HCT116 (cell line): ENCODE data around the gene MAN2C1. TPM values are rescaled to one million over a fixed set of nuclear protein-coding genes. Genes with fewer than 3 reads are reported as not detected.

Experiments used
- ATAC-seq: fragments of 200-7000 bp; cut with Tn5 transposase; 2 replicates; pipeline ENCODE4 v1.9.1; 2020; ENCODE audit warnings: mild to moderate bottlenecking, moderate library complexity
- BruUV-seq: library from RNA; stranded (reverse); fragments of 400-500 nt; replicated peaks from 2 replicates; lab custom pipeline; 2021; lab: Mats Ljungman, UMichigan
- CTCF ChIA-PET: fragments of 300-600 bp; sonication (Branson Sonifier 250); formaldehyde crosslinking; loops from one replicate; lab custom pipeline; 2021; ENCODE audit warnings: antibody characterized with exemption; lab: Charles Lee
- POLR2A ChIA-PET: fragments of 300-600, 350-600 bp; sonication (Branson Sonifier 250); formaldehyde crosslinking; loops from one replicate; lab custom pipeline; 2021; ENCODE audit warnings: antibody characterized with exemption; lab: Charles Lee
- RAD21 ChIA-PET, 2 experiments: fragments of 300-600 bp; sonication (Branson Sonifier 250); formaldehyde crosslinking; loops; one replicate each; lab custom pipeline; 2023; ENCODE audit warnings: low total read pairs in 2 of 2; ENCODE audit not compliant: uncharacterized antibody in 2 of 2, unreplicated experiment in 2 of 2, low non-redundant PET in 1 of 2; lab: Charles Lee
- DNase-seq: peaks from one replicate; pipeline ENCODE4 v3.0.0-alpha.2; 2010; ENCODE audit warnings: low read depth, low spot score
- H2AFZ ChIP-seq: fragments of 200-600 bp; shearing (Covaris generic), sonication (generic); 2 replicates; pipeline ENCODE4 v1.6.1; 2017; ENCODE audit warnings: low read depth, mixed run types, mixed read lengths, antibody characterized with exemption, low read length; ENCODE audit not compliant: poor library complexity, severe bottlenecking
- H3K27ac ChIP-seq: 2 replicates; pipeline ENCODE4 v1.5.1; 2012; ENCODE audit warnings: low read depth, low read length
- H3K27me3 ChIP-seq: fragments of 200-600 bp; sonication (generic); 2 replicates; pipeline ENCODE4 v1.6.1; 2016; ENCODE audit warnings: mixed run types, low read length, mixed read lengths; ENCODE audit not compliant: insufficient read depth
- H3K36me3 ChIP-seq, 2 experiments: fragments of 200-500 bp in 1 of 2; fragments of 200-600 bp in 1 of 2; sonication (Bioruptor generic) in 1 of 2; sonication (generic) in 1 of 2; 2 replicates each; pipeline versions ENCODE4 v1.5.1 to v1.6.1; 2014 to 2016; ENCODE audit warnings: low read length in 2 of 2, inconsistent platforms in 1 of 2, mixed read lengths in 1 of 2, mixed run types in 1 of 2; ENCODE audit not compliant: insufficient read depth in 2 of 2, control insufficient read depth in 1 of 2
- H3K4me1 ChIP-seq, 2 experiments: fragments of 200-600 bp in 1 of 2; sonication (generic) in 1 of 2; 2 replicates each; pipeline versions ENCODE4 v1.5.1 to v1.6.1; 2012 to 2017; ENCODE audit warnings: low read length in 2 of 2, inconsistent platforms in 1 of 2, mild to moderate bottlenecking in 1 of 2, mixed read lengths in 1 of 2, mixed run types in 1 of 2, moderate library complexity in 1 of 2; ENCODE audit not compliant: insufficient read depth in 2 of 2, control insufficient read depth in 1 of 2
- H3K4me2 ChIP-seq: fragments of 200-600 bp; sonication (generic); 2 replicates; pipeline ENCODE4 v1.6.1; 2017; ENCODE audit warnings: mixed run types, low read length, mixed read lengths
- H3K4me3 ChIP-seq, 2 experiments: fragments of 200-600 bp in 1 of 2; sonication (generic) in 1 of 2; replicated peaks in 1 of 2; 2 replicates each; pipeline ENCODE4 v1.5.1; 2011 to 2016; ENCODE audit warnings: low read length in 2 of 2, control low read depth in 1 of 2, low read depth in 1 of 2, mild to moderate bottlenecking in 1 of 2, mixed read lengths in 1 of 2, mixed run types in 1 of 2
- H3K79me2 ChIP-seq: fragments of 200-600 bp; sonication (generic); 2 replicates; pipeline ENCODE4 v1.6.1; 2017; ENCODE audit warnings: mild to moderate bottlenecking, mixed run types, low read length, moderate library complexity, mixed read lengths; ENCODE audit not compliant: insufficient read depth
- H3K9ac ChIP-seq: fragments of 200-600 bp; sonication (generic); 2 replicates; pipeline ENCODE4 v1.6.1; 2016; ENCODE audit warnings: low read length, mixed read lengths
- H3K9me2 ChIP-seq: fragments of 200-600 bp; sonication (generic), shearing (Covaris generic); 2 replicates; pipeline ENCODE4 v1.6.1; 2017; ENCODE audit warnings: mixed run types, mild to moderate bottlenecking, moderate library complexity; ENCODE audit not compliant: insufficient read depth
- H3K9me3 ChIP-seq, 2 experiments: fragments of 200-500 bp in 1 of 2; fragments of 200-600 bp in 1 of 2; sonication (Bioruptor generic) in 1 of 2; sonication (generic) in 1 of 2; 2 replicates each; pipeline ENCODE4 v1.6.1; 2014 to 2017; ENCODE audit warnings: low read length in 2 of 2, mixed read lengths in 2 of 2, inconsistent platforms in 1 of 2, low read depth in 1 of 2, mild to moderate bottlenecking in 1 of 2, mixed run types in 1 of 2, moderate library complexity in 1 of 2; ENCODE audit not compliant: control insufficient read depth in 1 of 2, insufficient read depth in 1 of 2
- H4K20me1 ChIP-seq: fragments of 200-600 bp; sonication (generic), shearing (Covaris generic); 2 replicates; pipeline ENCODE4 v1.6.1; 2017; ENCODE audit warnings: mixed run types, mild to moderate bottlenecking, moderate library complexity; ENCODE audit not compliant: insufficient read depth
- CBX3 ChIP-seq: IDR thresholded peaks from 2 replicates; pipeline ENCODE4 v1.6.1; 2012; ENCODE audit warnings: low read depth
- CEBPB ChIP-seq: IDR thresholded peaks from 2 replicates; pipeline ENCODE4 v1.6.1; 2012; ENCODE audit warnings: low read depth
- EGR1 ChIP-seq: IDR thresholded peaks from 2 replicates; pipeline ENCODE4 v1.6.1; 2012; ENCODE audit warnings: low read depth
- EZH2 ChIP-seq: fragments of 200-600 bp; sonication (generic); IDR thresholded peaks from 2 replicates; pipeline ENCODE4 v1.6.1; 2017; ENCODE audit warnings: antibody characterized with exemption, mixed run types
- EZH2phosphoT487 ChIP-seq: fragments of 200-600 bp; IDR thresholded peaks from 2 replicates; pipeline ENCODE4 v1.6.1; 2018; ENCODE audit warnings: antibody characterized with exemption, borderline replicate concordance
- FOSL1 ChIP-seq: IDR thresholded peaks from 2 replicates; pipeline ENCODE4 v1.6.1; 2012; ENCODE audit warnings: low read depth
- JUND ChIP-seq: IDR thresholded peaks from 2 replicates; pipeline ENCODE4 v1.6.1; 2012
- MAX ChIP-seq: IDR thresholded peaks from 2 replicates; pipeline ENCODE4 v1.6.1; 2012
- POLR2A ChIP-seq: IDR thresholded peaks from 2 replicates; pipeline ENCODE4 v1.7.0; 2011; ENCODE audit warnings: borderline replicate concordance; ENCODE audit not compliant: insufficient read depth, insufficient read length; ENCODE audit errors: extremely low read depth
- POLR2AphosphoS5 ChIP-seq: IDR thresholded peaks from 2 replicates; pipeline ENCODE4 v1.6.1; 2011; ENCODE audit warnings: mild to moderate bottlenecking, low read depth, low read length, moderate library complexity
- RAD21 ChIP-seq: IDR thresholded peaks from 2 replicates; pipeline ENCODE4 v1.6.1; 2012; ENCODE audit warnings: low read depth, mild to moderate bottlenecking
- REST ChIP-seq: IDR thresholded peaks from 2 replicates; pipeline ENCODE4 v1.6.1; 2012; ENCODE audit warnings: low read depth
- SIN3A ChIP-seq: IDR thresholded peaks from 2 replicates; pipeline ENCODE4 v1.6.1; 2012; ENCODE audit warnings: low read depth
- SRF ChIP-seq: IDR thresholded peaks from 2 replicates; pipeline ENCODE4 v1.6.1; 2012; ENCODE audit warnings: low read depth
- TCF7L2 ChIP-seq: IDR thresholded peaks from 2 replicates; pipeline ENCODE4 v1.7.0; 2011; ENCODE audit warnings: borderline replicate concordance, inconsistent platforms; ENCODE audit not compliant: insufficient read depth, insufficient read length; ENCODE audit errors: extremely low read depth
- YY1 ChIP-seq: IDR thresholded peaks from 2 replicates; pipeline ENCODE4 v1.6.1; 2011; ENCODE audit warnings: low read length, low read depth, moderate library complexity, mild to moderate bottlenecking; ENCODE audit not compliant: insufficient replicate concordance; ENCODE audit errors: extremely low read depth
- ZBTB33 ChIP-seq: IDR thresholded peaks from 2 replicates; pipeline ENCODE4 v1.6.1; 2011; ENCODE audit warnings: mild to moderate bottlenecking, low read length, moderate library complexity; ENCODE audit not compliant: insufficient replicate concordance; ENCODE audit errors: extremely low read depth
- ZNF274 ChIP-seq: fragments of 200-500 bp; sonication (Bioruptor generic); IDR thresholded peaks from 2 replicates; pipeline ENCODE4 v1.6.1; 2014; ENCODE audit warnings: mild to moderate bottlenecking, low read depth, low read length, inconsistent platforms
- intact Hi-C: fragments of 100-400 bp; cut with micrococcal nuclease; formaldehyde crosslinking; loops from 2 replicates; pipeline ENCODE4 v1.10.0; 2022
- total RNA-seq: library from RNA; stranded (reverse); gene quantifications from one replicate; pipeline ENCODE4 v1.2.1, GENCODE V29; 2021; ENCODE audit not compliant: unreplicated experiment
- TF ChIP-seq, protein P1 (sequence below): IDR thresholded peaks from 2 replicates; pipeline ENCODE4 v1.6.1; 2012
- TF ChIP-seq, protein P2 (sequence below), 3 experiments: fragments of 200-600 bp in 1 of 3; sonication (generic) in 1 of 3; IDR thresholded peaks in 2 of 3; conservative IDR thresholded peaks in 1 of 3; 2 replicates each; pipeline ENCODE4 v1.5.1; 2012 to 2017; ENCODE audit warnings: low read depth in 2 of 3, low read length in 2 of 3, antibody characterized with exemption in 1 of 3, borderline replicate concordance in 1 of 3, control low read depth in 1 of 3, mild to moderate bottlenecking in 1 of 3, mixed read lengths in 1 of 3, mixed run types in 1 of 3, moderate library complexity in 1 of 3; ENCODE audit not compliant: insufficient read depth in 1 of 3

MAN2C1 gene
- total RNA-seq, 1 experiment from 2014 or later, result 118 TPM

DNA sequence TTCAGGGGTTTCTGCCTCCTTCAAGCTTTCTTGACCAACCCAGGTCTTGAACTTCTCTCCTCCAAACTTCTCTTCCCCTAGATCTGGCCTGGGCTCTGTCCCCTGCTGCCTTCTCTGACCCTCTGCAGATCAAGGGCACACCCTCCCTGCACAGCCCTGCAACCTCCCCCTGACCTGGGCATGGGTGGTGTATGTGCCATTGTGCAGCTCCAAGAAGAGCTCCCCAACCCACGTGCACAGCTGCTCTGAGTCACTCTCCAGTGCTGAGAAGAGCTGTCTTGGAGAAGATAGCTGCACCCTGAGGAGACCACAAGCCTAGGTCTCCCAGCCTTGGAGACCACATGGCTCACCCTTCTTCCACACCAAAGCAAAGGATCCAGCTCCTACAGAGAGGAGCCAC, 8.0 kb downstream of the MAN2C1 start:
- TF ChIP-seq ZNF274 (no peak), TCF7L2 (no peak), RAD21 (no peak), POLR2AphosphoS5 (no peak), EGR1 (no peak), JUND (no peak), SRF (no peak), CEBPB (no peak), CBX3 (no peak), EZH2phosphoT487 (no peak), YY1 (no peak), POLR2A (no peak), FOSL1 (no peak), MAX (no peak), ZBTB33 (no peak), EZH2 (no peak), SIN3A (no peak), REST (no peak)
- TF ChIP-seq, protein P1, sequence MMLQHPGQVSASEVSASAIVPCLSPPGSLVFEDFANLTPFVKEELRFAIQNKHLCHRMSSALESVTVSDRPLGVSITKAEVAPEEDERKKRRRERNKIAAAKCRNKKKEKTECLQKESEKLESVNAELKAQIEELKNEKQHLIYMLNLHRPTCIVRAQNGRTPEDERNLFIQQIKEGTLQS, result no peak
- TF ChIP-seq, protein P2, sequence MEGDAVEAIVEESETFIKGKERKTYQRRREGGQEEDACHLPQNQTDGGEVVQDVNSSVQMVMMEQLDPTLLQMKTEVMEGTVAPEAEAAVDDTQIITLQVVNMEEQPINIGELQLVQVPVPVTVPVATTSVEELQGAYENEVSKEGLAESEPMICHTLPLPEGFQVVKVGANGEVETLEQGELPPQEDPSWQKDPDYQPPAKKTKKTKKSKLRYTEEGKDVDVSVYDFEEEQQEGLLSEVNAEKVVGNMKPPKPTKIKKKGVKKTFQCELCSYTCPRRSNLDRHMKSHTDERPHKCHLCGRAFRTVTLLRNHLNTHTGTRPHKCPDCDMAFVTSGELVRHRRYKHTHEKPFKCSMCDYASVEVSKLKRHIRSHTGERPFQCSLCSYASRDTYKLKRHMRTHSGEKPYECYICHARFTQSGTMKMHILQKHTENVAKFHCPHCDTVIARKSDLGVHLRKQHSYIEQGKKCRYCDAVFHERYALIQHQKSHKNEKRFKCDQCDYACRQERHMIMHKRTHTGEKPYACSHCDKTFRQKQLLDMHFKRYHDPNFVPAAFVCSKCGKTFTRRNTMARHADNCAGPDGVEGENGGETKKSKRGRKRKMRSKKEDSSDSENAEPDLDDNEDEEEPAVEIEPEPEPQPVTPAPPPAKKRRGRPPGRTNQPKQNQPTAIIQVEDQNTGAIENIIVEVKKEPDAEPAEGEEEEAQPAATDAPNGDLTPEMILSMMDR (IDR thresholded peaks at IDR 0.05 in 2 of 3, conservative IDR thresholded peaks at IDR 0.05 in 1 of 3; ENCODE audit: borderline replicate concordance in 1 of 3, insufficient read depth in 1 of 3, low read depth in 2 of 3, low read length in 2 of 3), result no peak
- Histone ChIP-seq H3K79me2 (no peaks in the 10 kb centered on the region), H3K9me2 (no peaks in the 10 kb centered on the region), H3K27ac (no peak overlapping the region), H3K4me3 (no peak overlapping the region), H3K9ac (no peak overlapping the region), H3K4me1 (no peaks in the 10 kb centered on the region), H3K4me2 (no peak overlapping the region), H4K20me1 (no peaks in the 10 kb centered on the region), H2AFZ (no peak overlapping the region), H3K27me3 (no peaks in the 10 kb centered on the region), H3K9me3 (no peaks in the 10 kb centered on the region), H3K36me3 (peaks cover 2 to 8% of the 10 kb centered on the region in 2 experiments; a peak in 3 of 4 replicates)
- POLR2A ChIA-PET, result no interaction called here
- CTCF ChIA-PET, result no interaction called here
- no peak for ATAC-seq
- RAD21 ChIA-PET, result no interaction called here
- DNase-seq, result no peak
- BruUV-seq, result no TSS peak
- intact Hi-C loops, result no loop called here
